Loucy (cell line): ENCODE results near the gene VPS16.
"Not testable (repeated sequence)": the region's sequence is repeated elsewhere in the genome, so short reads cannot be mapped to it uniquely, and the experiment has no call there.

Experiments
- H2AFZ ChIP-seq: fragments of 200-600 bp; sonication (generic); 2 replicates; pipeline ENCODE4 v1.6.0; 2016; ENCODE audit warnings: antibody characterized with exemption, mild to moderate bottlenecking, low read length, moderate library complexity
- H3F3A ChIP-seq: fragments of 200-600 bp; 2 replicates; pipeline ENCODE4 v1.6.0; 2016; ENCODE audit warnings: antibody characterized with exemption, low read depth, mild to moderate bottlenecking
- H3K27me3 ChIP-seq: fragments of 200-600 bp; sonication (generic); 2 replicates; pipeline ENCODE4 v1.6.1; 2014; ENCODE audit warnings: low read length, mild to moderate bottlenecking; ENCODE audit not compliant: insufficient read depth, poor library complexity, severe bottlenecking
- H3K36me3 ChIP-seq: fragments of 200-600 bp; sonication (generic); 2 replicates; pipeline ENCODE4 v1.6.1; 2016; ENCODE audit warnings: low read length; ENCODE audit not compliant: insufficient read depth
- H3K4me1 ChIP-seq: fragments of 200-600 bp; sonication (generic); 2 replicates; pipeline ENCODE4 v1.5.1; 2014; ENCODE audit warnings: low read length, mild to moderate bottlenecking; ENCODE audit not compliant: insufficient read depth, poor library complexity, severe bottlenecking
- H3K4me2 ChIP-seq: fragments of 200-600 bp; sonication (generic); 2 replicates; pipeline ENCODE4 v1.6.0; 2014; ENCODE audit warnings: antibody characterized with exemption, low read length, low read depth, mild to moderate bottlenecking; ENCODE audit not compliant: poor library complexity, severe bottlenecking
- H3K4me3 ChIP-seq: fragments of 200-600 bp; sonication (generic); 2 replicates; pipeline ENCODE4 v1.5.1; 2014; ENCODE audit warnings: low read length, mild to moderate bottlenecking, mixed read lengths; ENCODE audit not compliant: poor library complexity, severe bottlenecking
- H3K79me2 ChIP-seq: fragments of 200-600 bp; sonication (generic); 2 replicates; pipeline ENCODE4 v1.6.1; 2014; ENCODE audit warnings: low read length; ENCODE audit not compliant: insufficient read depth
- H3K9ac ChIP-seq: fragments of 200-600 bp; sonication (generic); 2 replicates; pipeline ENCODE4 v1.6.0; 2014; ENCODE audit warnings: mild to moderate bottlenecking, low read depth, low read length, moderate library complexity; ENCODE audit not compliant: poor library complexity, severe bottlenecking
- H3K9me2 ChIP-seq: fragments of 200-600 bp; sonication (generic); replicated peaks from 2 replicates; pipeline ENCODE4 v1.6.1; 2016; ENCODE audit warnings: low read depth, low read length, mixed read lengths
- H3K9me3 ChIP-seq: fragments of 200-600 bp; sonication (generic); 2 replicates; pipeline ENCODE4 v1.6.1; 2014; ENCODE audit warnings: mild to moderate bottlenecking, antibody characterized with exemption, low read length, low read depth; ENCODE audit not compliant: insufficient read depth
- H4K20me1 ChIP-seq: fragments of 200-600 bp; sonication (generic); 2 replicates; pipeline ENCODE4 v1.6.0; 2014; ENCODE audit warnings: antibody characterized with exemption, low read length, mild to moderate bottlenecking; ENCODE audit not compliant: insufficient read depth, poor library complexity, severe bottlenecking
- CTCF ChIP-seq: fragments of 200-600 bp; sonication (generic); conservative IDR thresholded peaks from 2 replicates; pipeline ENCODE4 v1.5.1; 2014; ENCODE audit warnings: mild to moderate bottlenecking, antibody characterized with exemption, low read length
- EZH2phosphoT487 ChIP-seq: fragments of 200-600 bp; IDR thresholded peaks from 2 replicates; pipeline ENCODE4 v1.6.1; 2018; ENCODE audit warnings: antibody characterized with exemption, mild to moderate bottlenecking, moderate library complexity, borderline replicate concordance

VPS16 gene

GRCh38 chr20:2892376-2892775 lies 51.8 kb downstream of the VPS16 start:
- TF ChIP-seq CTCF (no peak), EZH2phosphoT487 (no peak)
- no peaks in the 10 kb centered on the region for H3K27me3 ChIP-seq
- H3K36me3 ChIP-seq: no peaks in the 10 kb centered on the region
- no peaks in the 10 kb centered on the region for H3K9me3 ChIP-seq
- H4K20me1 ChIP-seq: peaks cover 36% of the 10 kb centered on the region
- no peak overlapping the region for H2AFZ ChIP-seq
- no peaks in the 10 kb centered on the region for H3K9me2 ChIP-seq
- H3K79me2 ChIP-seq: peaks cover 96% of the 10 kb centered on the region
- H3K9ac ChIP-seq: no peak overlapping the region
- H3K4me1 ChIP-seq: peaks cover 19% of the 10 kb centered on the region
- no peak overlapping the region for H3K4me3 ChIP-seq
- H3F3A ChIP-seq: no peaks in the 10 kb centered on the region
- H3K4me2 ChIP-seq: no peak overlapping the region

- Histone ChIP-seq H3K4me1 (peaks cover 13% of the 10 kb centered on the region), H2AFZ (no peak overlapping the region), H3K79me2 (peaks cover 98% of the 10 kb centered on the region), H3K27me3 (no peaks in the 10 kb centered on the region), H3K4me3 (no peak overlapping the region), H3K9ac (no peak overlapping the region), H3K9me2 (no peaks in the 10 kb centered on the region), H3K9me3 (no peaks in the 10 kb centered on the region), H3F3A (no peaks in the 10 kb centered on the region), H3K4me2 (no peak overlapping the region), H4K20me1 (peaks cover 24% of the 10 kb centered on the region), H3K36me3 (no peaks in the 10 kb centered on the region)
- TF ChIP-seq CTCF (no peak), EZH2phosphoT487 (no peak)
Measured at GRCh38 chr20:2894221-2894620, 53.7 kb downstream of the VPS16 start.

- H3K9me3 ChIP-seq, H3K9ac ChIP-seq, H3K4me2 ChIP-seq, H3F3A ChIP-seq, H3K36me3 ChIP-seq, H3K4me3 ChIP-seq, H3K9me2 ChIP-seq, H2AFZ ChIP-seq, H3K27me3 ChIP-seq: not testable (repeated sequence)
- peaks cover 22% of the 10 kb centered on the region for H4K20me1 ChIP-seq
- peaks cover 98% of the 10 kb centered on the region for H3K79me2 ChIP-seq
- peaks cover 14% of the 10 kb centered on the region for H3K4me1 ChIP-seq
Measured at GRCh38 chr20:2895154-2895553, 54.6 kb downstream of the VPS16 start.

GRCh38 chr20:2899243-2899642 lies 58.7 kb downstream of the VPS16 start:
- Histone ChIP-seq H3K79me2 (peaks cover 89% of the 10 kb centered on the region), H3K9me3 (no peaks in the 10 kb centered on the region), H4K20me1 (peaks cover 5% of the 10 kb centered on the region), H3K27me3 (no peaks in the 10 kb centered on the region), H2AFZ (no peak overlapping the region), H3K4me2 (no peak overlapping the region), H3K4me1 (peaks cover 23% of the 10 kb centered on the region), H3K9ac (no peak overlapping the region), H3K36me3 (no peaks in the 10 kb centered on the region), H3K9me2 (no peaks in the 10 kb centered on the region), H3K4me3 (no peak overlapping the region), H3F3A (peaks cover 6% of the 10 kb centered on the region; the same call in 1 of the 2 replicates)
- TF ChIP-seq CTCF (no peak), EZH2phosphoT487 (no peak)
